Hepatocyte (in vitro differentiated cells): ENCODE results near the gene ADAMTS15. TPM values are rescaled to one million over a fixed set of nuclear protein-coding genes. Genes with fewer than 3 reads are reported as not detected.

ENCODE experiments used
- DNase-seq: peaks from one replicate; pipeline ENCODE4 v3.0.0-alpha.2; 2016; ENCODE audit warnings: low spot score
- H2AFZ ChIP-seq: fragments of 200-600 bp; sonication (generic); 2 replicates; pipeline ENCODE4 v1.6.0; 2016; ENCODE audit warnings: antibody characterized with exemption, mild to moderate bottlenecking
- H3K27ac ChIP-seq: fragments of 200-600 bp; sonication (generic); 2 replicates; pipeline ENCODE4 v1.5.1; 2016; ENCODE audit warnings: mild to moderate bottlenecking
- H3K27me3 ChIP-seq: fragments of 200-600 bp; sonication (generic); 2 replicates; pipeline ENCODE4 v1.6.1; 2016
- H3K36me3 ChIP-seq: fragments of 200-600 bp; sonication (generic); replicated peaks from 2 replicates; pipeline ENCODE4 v1.5.1; 2016; ENCODE audit warnings: low read depth; ENCODE audit not compliant: insufficient read depth
- H3K4me1 ChIP-seq: fragments of 200-600 bp; sonication (generic); 2 replicates; pipeline ENCODE4 v1.5.1; 2016; ENCODE audit warnings: mild to moderate bottlenecking, moderate library complexity; ENCODE audit not compliant: insufficient read depth
- H3K4me2 ChIP-seq: fragments of 200-600 bp; sonication (generic); 2 replicates; pipeline ENCODE4 v1.6.0; 2016
- H3K4me3 ChIP-seq: fragments of 200-600 bp; sonication (generic); 2 replicates; pipeline ENCODE4 v1.5.1; 2016; ENCODE audit warnings: mild to moderate bottlenecking
- H3K79me2 ChIP-seq: fragments of 200-600 bp; sonication (generic); 2 replicates; pipeline ENCODE4 v1.6.0; 2017; ENCODE audit warnings: mild to moderate bottlenecking
- H3K9me2 ChIP-seq: fragments of 200-600 bp; sonication (generic); replicated peaks from 2 replicates; pipeline ENCODE4 v1.6.0; 2017; ENCODE audit warnings: mild to moderate bottlenecking; ENCODE audit not compliant: insufficient read depth
- H3K9me3 ChIP-seq: fragments of 200-600 bp; sonication (generic); 2 replicates; pipeline ENCODE4 v1.5.1; 2016; ENCODE audit warnings: low read depth, mild to moderate bottlenecking
- H4K20me1 ChIP-seq: fragments of 200-600 bp; sonication (generic); 2 replicates; pipeline ENCODE4 v1.6.0; 2016; ENCODE audit warnings: mild to moderate bottlenecking; ENCODE audit not compliant: insufficient read depth, poor library complexity, severe bottlenecking
- EZH2 ChIP-seq: fragments of 200-600 bp; sonication (generic); IDR thresholded peaks from 2 replicates; pipeline ENCODE4 v1.6.1; 2016; ENCODE audit warnings: antibody characterized with exemption, mild to moderate bottlenecking, borderline replicate concordance
- EZH2phosphoT487 ChIP-seq: fragments of 200-600 bp; sonication (generic); IDR thresholded peaks from one replicate; pipeline ENCODE4 v1.6.1; 2018; ENCODE audit warnings: antibody characterized with exemption, mild to moderate bottlenecking, low read depth, moderate library complexity; ENCODE audit not compliant: unreplicated experiment, severe bottlenecking
- WGBS: methylation state at CpG from one replicate; pipeline ENCODE4 v1.1.6; 2016; ENCODE audit warnings: low lambda C conversion rate; ENCODE audit errors: missing lambda C conversion rate; 5-methylcytosine and 5-hydroxymethylcytosine counted together
- polyA plus RNA-seq: library from polyadenylated mRNA; unstranded; fragments of >200 nt; fragmentation: Nextera tagmentation; extraction: Ambion mirVana; gene quantifications from 2 replicates; pipeline ENCODE4 v1.2.1, GENCODE V29; 2016
- total RNA-seq: library from RNA; depleted of rRNA; stranded (reverse); fragments of >200 nt; gene quantifications from 2 replicates; pipeline ENCODE4 v1.2.3, GENCODE V29; 2014
- TF ChIP-seq, protein P1 (sequence below): fragments of 200-600 bp; sonication (generic); IDR thresholded peaks from 2 replicates; pipeline ENCODE4 v1.5.1; 2016; ENCODE audit warnings: antibody characterized with exemption, mild to moderate bottlenecking; ENCODE audit not compliant: poor library complexity

The ADAMTS15 gene
- total and polyA plus RNA-seq, 2 experiments from 2014 or later: 4.5 to 14.6 TPM

DNA sequence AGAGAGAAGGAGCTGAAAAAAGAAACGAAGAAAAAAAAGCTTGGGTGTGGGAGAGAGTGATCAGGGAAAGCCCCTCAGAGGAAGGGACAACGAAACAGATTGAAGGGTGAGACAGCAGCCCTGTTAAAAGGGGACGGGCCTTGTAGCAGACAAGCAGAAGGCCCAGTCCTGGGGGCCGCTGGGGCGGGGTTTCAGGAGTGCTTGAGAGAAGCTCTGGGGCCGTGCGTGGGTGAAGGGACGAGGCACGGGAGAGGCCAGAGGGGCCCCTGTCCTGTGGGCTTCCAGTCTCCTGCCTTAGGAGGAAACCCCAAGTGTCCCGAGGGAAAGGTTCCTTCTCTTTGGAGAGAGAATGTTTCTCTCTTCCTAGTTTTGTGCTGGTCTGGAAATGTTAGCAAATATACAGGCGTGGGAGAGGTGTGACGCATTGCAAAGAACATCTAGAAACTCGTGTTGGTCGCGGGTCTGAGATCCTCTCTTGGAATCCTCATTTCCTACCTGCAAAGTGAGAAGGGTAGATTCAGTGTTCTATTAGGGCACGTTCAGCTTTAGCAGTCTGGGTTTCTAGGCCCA is 28.6 kb downstream of the ADAMTS15 start:
- TF ChIP-seq EZH2phosphoT487: no peak
- no peak for TF ChIP-seq EZH2
- TF ChIP-seq, protein P1, sequence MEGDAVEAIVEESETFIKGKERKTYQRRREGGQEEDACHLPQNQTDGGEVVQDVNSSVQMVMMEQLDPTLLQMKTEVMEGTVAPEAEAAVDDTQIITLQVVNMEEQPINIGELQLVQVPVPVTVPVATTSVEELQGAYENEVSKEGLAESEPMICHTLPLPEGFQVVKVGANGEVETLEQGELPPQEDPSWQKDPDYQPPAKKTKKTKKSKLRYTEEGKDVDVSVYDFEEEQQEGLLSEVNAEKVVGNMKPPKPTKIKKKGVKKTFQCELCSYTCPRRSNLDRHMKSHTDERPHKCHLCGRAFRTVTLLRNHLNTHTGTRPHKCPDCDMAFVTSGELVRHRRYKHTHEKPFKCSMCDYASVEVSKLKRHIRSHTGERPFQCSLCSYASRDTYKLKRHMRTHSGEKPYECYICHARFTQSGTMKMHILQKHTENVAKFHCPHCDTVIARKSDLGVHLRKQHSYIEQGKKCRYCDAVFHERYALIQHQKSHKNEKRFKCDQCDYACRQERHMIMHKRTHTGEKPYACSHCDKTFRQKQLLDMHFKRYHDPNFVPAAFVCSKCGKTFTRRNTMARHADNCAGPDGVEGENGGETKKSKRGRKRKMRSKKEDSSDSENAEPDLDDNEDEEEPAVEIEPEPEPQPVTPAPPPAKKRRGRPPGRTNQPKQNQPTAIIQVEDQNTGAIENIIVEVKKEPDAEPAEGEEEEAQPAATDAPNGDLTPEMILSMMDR: no peak
- H3K36me3 ChIP-seq: no peaks in the 10 kb centered on the region
- no peaks in the 10 kb centered on the region for H3K79me2 ChIP-seq
- no peaks in the 10 kb centered on the region for H3K9me2 ChIP-seq
- H3K4me2 ChIP-seq: no peak overlapping the region
- no peaks in the 10 kb centered on the region for H4K20me1 ChIP-seq
- H3K4me3 ChIP-seq: no peak overlapping the region
- H3K27ac ChIP-seq: peak overlapping the region; percentile 92
- H3K27me3 ChIP-seq: no peaks in the 10 kb centered on the region
- no peak overlapping the region for H2AFZ ChIP-seq
- DNase-seq: no peak
- WGBS: 86% methylated on average over 16 of the region's 16 CpGs
- peaks cover 21% of the 10 kb centered on the region for H3K4me1 ChIP-seq
- H3K9me3 ChIP-seq: no peaks in the 10 kb centered on the region

DNA sequence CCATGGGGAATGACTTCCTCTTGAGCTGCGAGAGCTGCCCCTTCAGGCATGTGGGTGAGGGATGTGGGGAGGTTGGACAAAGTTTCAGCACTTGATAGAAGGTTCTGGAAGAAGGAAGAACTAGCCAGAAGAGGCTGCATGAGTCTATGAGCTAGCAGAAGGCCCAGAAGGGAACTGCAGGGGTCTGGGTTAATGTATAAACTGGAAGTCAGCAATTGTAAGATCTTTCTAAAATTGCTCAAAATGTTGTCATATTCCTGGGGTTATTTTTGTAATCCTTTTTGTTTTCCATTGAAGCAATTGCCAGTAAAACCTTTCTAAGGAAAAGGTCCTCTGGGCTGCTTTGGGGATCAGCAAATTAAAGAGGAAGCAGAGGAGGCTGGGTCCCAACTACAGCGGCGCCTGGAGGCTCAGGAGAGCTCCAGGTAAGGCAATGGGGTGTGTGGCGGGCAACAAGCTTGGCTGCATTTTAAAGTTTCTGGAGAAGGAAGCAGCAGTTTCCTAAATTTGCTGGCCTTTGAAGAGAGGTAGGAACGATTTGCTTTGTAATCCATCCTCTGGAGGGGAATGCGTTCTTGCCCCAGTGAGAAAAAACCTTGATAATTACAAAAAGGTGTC is 29.2 kb downstream of the ADAMTS15 start:
- H2AFZ ChIP-seq: no peak overlapping the region
- TF ChIP-seq EZH2: no peak
- TF ChIP-seq, protein P1: no peak
- TF ChIP-seq EZH2phosphoT487: no peak
- no peaks in the 10 kb centered on the region for H3K36me3 ChIP-seq
- no peaks in the 10 kb centered on the region for H3K79me2 ChIP-seq
- peaks cover 21% of the 10 kb centered on the region for H3K4me1 ChIP-seq
- H3K9me2 ChIP-seq: no peaks in the 10 kb centered on the region
- H3K4me2 ChIP-seq: no peak overlapping the region
- H3K27ac ChIP-seq: peak overlapping the region; percentile 92
- DNase-seq: no peak
- no peaks in the 10 kb centered on the region for H3K27me3 ChIP-seq
- H3K4me3 ChIP-seq: no peak overlapping the region
- WGBS: 82% methylated on average over 6 of the region's 6 CpGs
- H3K9me3 ChIP-seq: no peaks in the 10 kb centered on the region
- no peaks in the 10 kb centered on the region for H4K20me1 ChIP-seq

DNA sequence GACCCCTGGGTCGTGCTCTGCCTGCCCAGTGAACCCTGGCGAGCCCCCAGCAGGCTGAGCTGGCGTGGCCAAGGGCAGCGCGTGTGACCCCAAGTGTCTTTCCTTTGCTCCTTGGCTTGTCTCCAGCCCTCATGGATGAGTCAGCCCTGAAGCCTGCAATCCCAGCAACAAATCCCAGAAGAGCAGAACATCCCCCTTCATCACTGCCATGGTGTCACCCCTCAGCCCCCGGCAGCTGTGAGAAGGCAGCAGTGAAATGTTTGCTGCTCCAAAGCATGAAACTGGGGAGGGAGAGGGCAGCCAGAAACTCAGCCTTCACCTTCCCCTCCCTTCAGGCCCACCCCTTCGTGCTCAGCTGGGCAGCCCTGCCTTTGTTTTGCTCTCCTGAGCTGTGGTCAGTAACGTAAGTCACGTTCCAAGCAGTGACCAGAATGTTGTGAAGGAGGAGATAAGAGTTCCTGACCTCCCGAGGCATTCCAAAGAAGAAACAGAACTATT is 29.8 kb downstream of the ADAMTS15 start:
- no peaks in the 10 kb centered on the region for H3K79me2 ChIP-seq
- no peaks in the 10 kb centered on the region for H3K9me3 ChIP-seq
- H3K27me3 ChIP-seq: no peaks in the 10 kb centered on the region
- H3K9me2 ChIP-seq: no peaks in the 10 kb centered on the region
- H2AFZ ChIP-seq: no peak overlapping the region
- H4K20me1 ChIP-seq: no peaks in the 10 kb centered on the region
- 35% methylated on average over 10 of the region's 10 CpGs for WGBS
- peaks cover 21% of the 10 kb centered on the region for H3K4me1 ChIP-seq
- DNase-seq: peak; percentile 73
- H3K4me3 ChIP-seq: no peak overlapping the region
- no peaks in the 10 kb centered on the region for H3K36me3 ChIP-seq
- peak overlapping the region; percentile 92 for H3K27ac ChIP-seq
- H3K4me2 ChIP-seq: peak overlapping the region; percentile 2
- TF ChIP-seq EZH2phosphoT487 (no peak), EZH2 (no peak)
- TF ChIP-seq, protein P1: no peak
